Stimulated activated naive CD8-positive, alpha-beta T cell treated with anti-CD3 and anti-CD28 coated beads, Interleukin-15, amount 100 ng/mL, for 72 hours (primary cell): Measurements from ENCODE around the gene GRB10.
A peak's percentile ranks its signal among the peaks of the same experiment; 100 is the strongest.

ENCODE experiments used
- ATAC-seq: fragments of 150-1000 bp; cut with Tn5 transposase; 2 replicates; pipeline ENCODE4 v1.10.0; 2021; ENCODE audit warnings: mild to moderate bottlenecking, moderate library complexity
- DNase-seq, 2 donors: peaks; one replicate each; pipeline ENCODE4 v3.0.0; 2021 to 2022
- H3K27ac Mint-ChIP-seq, 2 donors: one replicate each; pipeline ENCODE4 v1.8.0; 2022; ENCODE audit warnings: mild to moderate bottlenecking in 2 of 2, mixed read lengths in 2 of 2, moderate library complexity in 2 of 2
- H3K27me3 Mint-ChIP-seq: one replicate; pipeline ENCODE4 v1.8.0; 2022; ENCODE audit warnings: mixed read lengths
- H3K4me1 Mint-ChIP-seq: one replicate; pipeline ENCODE4 v1.8.0; 2022; ENCODE audit warnings: mild to moderate bottlenecking, mixed read lengths
- H3K4me3 Mint-ChIP-seq, 2 donors: one replicate each; pipeline ENCODE4 v1.8.0; 2022; ENCODE audit warnings: mild to moderate bottlenecking in 2 of 2, mixed read lengths in 2 of 2, moderate library complexity in 1 of 2
- H3K9me3 Mint-ChIP-seq, 2 donors: one replicate each; pipeline ENCODE4 v1.8.0; 2022; ENCODE audit warnings: mixed read lengths in 2 of 2

Gene GRB10

DNA sequence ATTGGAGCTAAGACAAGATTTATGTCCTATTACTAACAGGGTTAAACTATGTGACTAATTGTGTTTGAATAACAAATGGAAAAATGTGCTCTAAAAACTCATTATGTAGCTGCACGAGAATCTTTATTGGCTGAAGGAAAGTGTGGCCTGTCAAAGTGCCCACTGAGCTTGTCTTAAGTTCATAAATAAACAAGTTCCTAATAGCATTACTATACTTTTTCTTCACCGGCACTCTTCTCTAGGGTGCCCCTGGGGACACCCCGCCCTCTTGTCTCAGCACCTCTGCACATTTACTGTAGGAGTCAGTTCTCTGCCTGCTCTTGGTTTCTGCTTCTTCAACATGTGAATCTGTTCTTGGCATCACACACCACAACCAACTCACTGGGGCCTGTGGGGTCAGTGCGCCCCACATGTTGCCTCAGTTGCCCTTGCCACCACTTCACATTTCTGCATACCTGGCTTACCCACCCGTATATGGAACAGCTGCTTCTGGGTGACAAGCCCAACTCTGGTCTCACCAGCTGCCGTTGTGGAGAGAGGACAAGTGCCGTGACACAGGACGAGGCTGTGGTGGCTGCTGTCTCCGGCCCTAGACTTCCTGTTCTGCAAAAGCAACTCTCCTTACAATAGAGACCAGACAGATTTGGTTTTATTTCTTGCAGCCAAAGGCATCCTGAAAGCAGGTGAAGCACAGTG, 121.2 kb downstream of the GRB10 start:
- no peak overlapping the region for H3K27ac Mint-ChIP-seq
- peak overlapping the region; percentile 9 to 36 for H3K4me3 Mint-ChIP-seq
- no peak for DNase-seq
- H3K27me3 Mint-ChIP-seq = no peaks in the 10 kb centered on the region
- peaks cover 68% of the 10 kb centered on the region for H3K4me1 Mint-ChIP-seq
- H3K9me3 Mint-ChIP-seq = no peaks in the 10 kb centered on the region
- ATAC-seq = peak; percentile 29

DNA sequence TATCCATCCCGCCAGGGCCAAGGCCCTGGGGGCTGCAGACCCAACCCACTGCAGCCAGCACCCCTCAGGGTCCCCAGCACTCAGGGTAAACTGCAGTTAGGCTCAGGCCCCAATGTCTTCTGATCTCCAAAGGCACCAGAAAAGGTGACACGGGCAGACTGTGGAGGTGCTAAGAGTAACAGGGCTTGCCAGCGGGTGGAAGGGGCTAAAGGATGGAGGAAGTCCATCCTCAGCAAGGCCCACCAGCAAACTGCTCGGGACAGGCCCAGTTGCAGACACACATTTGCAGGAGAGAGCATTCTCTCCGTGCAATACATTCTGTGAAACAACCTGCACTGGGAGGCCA, 121.9 kb downstream of the GRB10 start:
- Mint-ChIP-seq H3K27ac (no peak overlapping the region), H3K9me3 (no peaks in the 10 kb centered on the region), H3K4me3 (peak overlapping the region in 1 of 2 donors; percentile 10), H3K27me3 (no peaks in the 10 kb centered on the region), H3K4me1 (peaks cover 65% of the 10 kb centered on the region)
- no peak for DNase-seq
- ATAC-seq = no peak

DNA sequence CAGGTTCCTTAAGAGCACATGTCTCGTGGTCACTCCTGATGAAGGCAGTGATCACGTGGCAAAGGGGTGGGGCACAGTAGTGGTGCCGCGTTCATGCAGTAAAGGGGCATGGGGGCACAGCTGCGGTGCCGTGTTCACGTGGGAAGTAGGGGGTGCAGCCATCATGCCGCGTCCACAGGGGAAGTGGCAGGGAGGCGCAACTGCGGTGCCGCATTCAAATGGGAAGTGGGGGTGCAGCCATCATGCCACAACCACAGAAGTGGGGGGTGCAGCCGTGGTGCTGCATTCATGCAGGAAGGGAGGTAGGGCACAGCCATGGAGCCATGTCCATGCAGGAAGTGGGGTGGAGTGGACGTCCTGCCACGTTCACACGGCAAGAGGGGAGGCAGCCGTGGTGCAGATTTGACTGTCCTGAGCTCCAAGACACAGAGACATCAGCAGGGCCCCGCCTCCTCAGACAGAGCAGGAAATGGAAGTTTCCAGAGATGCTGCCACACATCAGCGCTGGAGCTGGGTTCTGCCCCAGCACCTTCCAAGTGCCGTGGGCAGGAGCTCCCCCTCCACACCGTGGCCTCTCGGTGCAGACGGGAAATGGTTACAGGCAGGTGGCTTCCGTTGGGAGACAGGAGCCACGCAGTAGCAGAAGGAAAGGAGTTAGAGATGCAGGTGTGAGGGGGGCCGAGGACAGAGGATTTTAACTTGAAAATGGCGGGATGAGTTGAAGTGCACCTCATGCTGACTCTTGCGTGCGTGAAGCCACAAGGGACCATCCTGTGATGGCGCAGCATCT, 122.5 kb downstream of the GRB10 start:
- H3K27ac Mint-ChIP-seq = peak overlapping the region; percentile 1 to 93
- peak overlapping the region; percentile 81 to 91 for H3K4me3 Mint-ChIP-seq
- peak; percentile 34 to 64 for DNase-seq
- peaks cover 59% of the 10 kb centered on the region for H3K4me1 Mint-ChIP-seq
- peak; percentile 79 for ATAC-seq
- H3K9me3 Mint-ChIP-seq = no peaks in the 10 kb centered on the region
- H3K27me3 Mint-ChIP-seq = no peaks in the 10 kb centered on the region

DNA sequence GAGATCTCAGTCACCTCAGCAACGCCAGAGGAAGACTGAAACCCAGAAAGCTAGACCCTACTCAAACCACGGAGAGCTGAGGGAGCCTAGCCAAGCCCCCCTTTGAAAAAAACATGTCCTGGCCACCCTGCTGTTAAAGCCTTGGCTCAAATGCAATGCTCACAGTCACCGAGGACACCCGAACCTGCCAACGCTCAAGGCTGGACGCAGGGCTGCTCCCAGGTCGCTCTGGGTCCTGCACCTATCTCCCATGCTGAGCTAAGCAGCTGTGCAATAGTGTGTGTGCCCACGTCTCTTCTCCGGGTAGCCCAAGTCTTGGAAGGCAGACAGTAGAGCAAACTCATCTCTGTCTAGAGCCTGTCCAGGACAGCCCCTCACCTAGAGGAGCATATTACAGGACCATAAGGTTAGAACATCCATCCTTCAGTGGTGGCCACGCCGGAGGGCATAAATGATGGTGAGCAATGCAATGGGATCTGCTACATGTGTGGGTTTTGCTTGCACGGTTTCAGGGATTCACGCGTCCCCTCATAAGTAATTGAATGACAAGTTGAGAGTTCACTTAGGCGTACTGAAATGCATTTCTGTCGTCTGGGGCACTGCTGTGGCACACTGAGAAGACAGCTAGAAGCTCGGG, 123.2 kb downstream of the GRB10 start:
- H3K4me3 Mint-ChIP-seq = peak overlapping the region; percentile 81 to 91
- H3K9me3 Mint-ChIP-seq = no peaks in the 10 kb centered on the region
- no peaks in the 10 kb centered on the region for H3K27me3 Mint-ChIP-seq
- DNase-seq (no peak), ATAC-seq (no peak)
- peaks cover 51% of the 10 kb centered on the region for H3K4me1 Mint-ChIP-seq
- H3K27ac Mint-ChIP-seq = no peak overlapping the region

DNA sequence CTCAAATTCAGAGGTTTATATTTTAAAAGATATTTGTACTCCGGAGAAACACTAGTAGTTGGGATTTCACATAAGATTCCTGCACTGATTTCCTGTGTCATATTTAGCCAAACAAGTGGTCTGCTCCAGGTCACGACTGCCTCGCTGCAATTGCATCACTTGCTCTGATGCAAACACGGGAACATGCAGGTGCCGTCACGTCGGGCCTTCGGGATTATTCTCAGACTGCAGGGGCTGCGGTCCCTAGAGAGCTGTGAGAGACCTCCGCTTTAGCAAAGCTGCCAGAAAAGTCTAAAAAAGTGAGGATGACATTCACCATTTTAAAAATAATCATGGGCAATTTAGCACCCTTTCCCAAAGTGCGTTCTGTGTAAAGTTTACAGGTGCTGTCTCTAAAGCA, 124.0 kb downstream of the GRB10 start:
- peaks cover 44% of the 10 kb centered on the region for H3K4me1 Mint-ChIP-seq
- DNase-seq (no peak), ATAC-seq (no peak)
- H3K4me3 Mint-ChIP-seq = no peak overlapping the region
- H3K9me3 Mint-ChIP-seq = no peaks in the 10 kb centered on the region
- no peak overlapping the region for H3K27ac Mint-ChIP-seq
- H3K27me3 Mint-ChIP-seq = no peaks in the 10 kb centered on the region

DNA sequence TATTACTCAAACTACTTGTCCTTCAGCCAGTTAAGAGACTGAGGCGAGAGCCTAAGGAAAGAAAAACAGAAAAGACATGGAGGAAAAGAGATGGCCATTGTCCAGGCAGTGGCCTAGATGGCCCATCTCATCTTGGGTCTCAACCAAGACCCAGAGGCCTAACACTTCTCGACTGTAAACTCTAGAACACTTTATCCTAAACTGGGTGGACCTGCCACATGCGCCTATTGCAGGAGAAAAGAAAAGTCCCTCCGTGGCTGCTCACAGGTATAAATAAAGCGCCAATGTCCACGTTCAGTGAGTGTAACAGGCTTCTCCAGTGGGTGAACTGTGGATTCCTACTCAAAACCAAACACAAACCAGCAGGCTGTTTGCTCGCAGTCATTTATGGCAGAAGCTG, 124.8 kb downstream of the GRB10 start:
- peaks cover 36% of the 10 kb centered on the region for H3K4me1 Mint-ChIP-seq
- ATAC-seq (no peak), DNase-seq (no peak)
- no peaks in the 10 kb centered on the region for H3K9me3 Mint-ChIP-seq
- H3K27me3 Mint-ChIP-seq = no peaks in the 10 kb centered on the region
- no peak overlapping the region for H3K4me3 Mint-ChIP-seq
- H3K27ac Mint-ChIP-seq = no peak overlapping the region

DNA sequence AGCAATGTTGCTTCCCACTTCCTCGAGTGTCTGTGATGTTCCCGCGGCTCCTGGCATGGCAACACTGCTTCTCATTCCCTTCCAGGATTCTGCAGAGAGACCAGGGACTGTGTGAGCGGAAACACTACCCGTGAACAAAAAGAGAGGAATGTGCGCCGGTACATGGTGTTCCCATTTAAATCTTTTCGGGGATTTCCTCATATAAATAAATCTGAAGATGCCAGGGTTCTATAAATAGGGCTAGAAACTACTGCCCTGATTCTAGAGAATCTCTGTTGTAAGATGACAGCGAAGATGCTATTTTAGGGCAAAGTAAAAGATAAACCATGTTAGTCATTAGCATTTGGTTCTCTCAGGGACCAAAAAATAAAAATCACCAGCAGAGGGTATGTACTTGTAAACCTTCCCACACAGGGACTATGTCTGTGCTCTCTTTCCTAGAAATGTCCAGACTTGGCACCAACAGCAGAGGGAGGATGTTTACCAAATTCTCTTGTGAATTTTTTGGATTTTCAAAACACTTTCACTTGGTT, 125.3 kb downstream of the GRB10 start:
- no peak overlapping the region for H3K4me3 Mint-ChIP-seq
- DNase-seq (no peak), ATAC-seq (no peak)
- H3K4me1 Mint-ChIP-seq = peaks cover 31% of the 10 kb centered on the region
- H3K27ac Mint-ChIP-seq = no peak overlapping the region
- no peaks in the 10 kb centered on the region for H3K9me3 Mint-ChIP-seq
- no peaks in the 10 kb centered on the region for H3K27me3 Mint-ChIP-seq

DNA sequence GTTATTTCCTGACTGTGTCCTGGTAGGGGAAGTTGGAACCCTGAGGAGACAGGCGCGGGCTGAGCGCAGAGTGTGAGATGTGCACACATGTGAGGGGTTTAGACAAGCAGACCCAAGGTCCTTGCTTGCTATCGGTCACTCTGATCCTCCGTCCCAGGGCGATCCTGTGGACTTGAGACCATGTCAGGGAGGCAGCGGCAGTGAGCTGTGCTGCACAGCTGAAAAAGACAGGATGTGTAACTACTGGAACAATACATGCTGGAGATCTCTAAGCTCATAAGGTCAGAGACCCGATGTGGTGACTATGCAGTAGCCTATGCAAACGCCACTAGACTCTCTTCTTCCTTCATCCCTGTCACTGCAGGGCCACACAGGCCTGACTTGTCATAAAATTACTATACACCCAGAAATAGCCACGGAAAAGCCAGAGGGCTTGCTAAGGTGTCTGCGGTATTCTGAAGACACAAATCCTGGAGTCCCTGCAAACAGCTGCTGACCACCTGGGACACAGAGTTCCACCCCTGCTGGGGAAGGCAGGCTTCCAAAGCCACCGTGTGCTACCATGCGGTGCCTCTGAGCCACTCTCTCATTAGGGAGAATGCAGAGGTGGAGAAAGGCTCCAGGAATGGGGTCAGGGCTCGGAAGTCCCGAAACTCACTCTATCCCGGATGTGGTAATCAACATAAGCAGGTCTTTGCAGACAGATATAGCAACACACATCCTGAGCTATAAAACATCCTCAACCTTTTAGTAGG, 126.4 kb downstream of the GRB10 start:
- ATAC-seq = no peak
- H3K9me3 Mint-ChIP-seq = no peaks in the 10 kb centered on the region

DNA sequence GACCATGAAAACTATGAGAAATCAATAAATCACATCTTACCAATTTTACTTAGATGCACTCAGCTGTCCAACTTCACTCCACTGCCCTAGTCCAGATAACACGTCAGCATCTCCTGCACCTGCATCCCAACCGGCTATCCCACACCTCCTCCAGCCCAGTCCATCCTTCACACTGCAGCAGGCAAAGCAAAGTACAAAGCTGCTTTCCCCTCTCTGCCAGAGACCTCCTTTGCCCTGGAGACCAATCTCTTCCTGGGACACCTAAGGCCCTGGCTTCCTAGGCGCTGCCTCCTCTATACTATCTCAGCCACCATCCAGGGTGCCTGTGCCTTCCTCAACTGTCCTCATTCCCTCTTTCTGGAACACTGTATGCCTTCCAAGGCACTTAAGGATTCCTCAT, 127.2 kb downstream of the GRB10 start:
- no peak for ATAC-seq
- Mint-ChIP-seq H3K4me3 (no peak overlapping the region), H3K9me3 (no peaks in the 10 kb centered on the region), H3K27me3 (no peaks in the 10 kb centered on the region), H3K27ac (no peak overlapping the region), H3K4me1 (peaks cover 12% of the 10 kb centered on the region)
- DNase-seq = no peak

More for the DNA sequence above, 126.4 kb downstream of the GRB10 start:
- H3K4me3 Mint-ChIP-seq = no peak overlapping the region
- H3K4me1 Mint-ChIP-seq = peaks cover 20% of the 10 kb centered on the region
- H3K27ac Mint-ChIP-seq = no peak overlapping the region
- no peaks in the 10 kb centered on the region for H3K27me3 Mint-ChIP-seq
- DNase-seq = no peak

DNA sequence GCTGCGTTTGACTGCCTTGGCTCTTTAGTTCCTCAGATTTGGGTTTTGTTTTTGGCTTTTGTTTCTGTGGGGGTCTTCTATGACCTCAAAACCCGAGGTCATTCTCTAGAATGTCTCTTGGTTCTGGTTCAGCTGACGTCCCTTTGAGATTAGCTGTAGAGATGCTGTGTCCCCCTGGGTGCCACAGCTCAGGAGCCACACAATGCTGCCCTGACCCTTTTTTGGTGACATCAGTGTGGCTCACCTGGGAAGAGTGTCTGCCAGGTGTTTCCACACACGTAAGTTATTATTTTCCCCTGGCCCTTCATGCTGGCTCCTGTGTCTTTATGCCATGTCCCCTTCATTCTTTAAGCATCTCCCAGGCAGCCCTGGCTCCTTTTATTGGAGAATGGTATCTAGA, 127.7 kb downstream of the GRB10 start:
- H3K4me1 Mint-ChIP-seq = peaks cover 7% of the 10 kb centered on the region
- ATAC-seq (no peak), DNase-seq (no peak)
- H3K27me3 Mint-ChIP-seq = no peaks in the 10 kb centered on the region
- no peaks in the 10 kb centered on the region for H3K9me3 Mint-ChIP-seq
- no peak overlapping the region for H3K4me3 Mint-ChIP-seq
- H3K27ac Mint-ChIP-seq = no peak overlapping the region

DNA sequence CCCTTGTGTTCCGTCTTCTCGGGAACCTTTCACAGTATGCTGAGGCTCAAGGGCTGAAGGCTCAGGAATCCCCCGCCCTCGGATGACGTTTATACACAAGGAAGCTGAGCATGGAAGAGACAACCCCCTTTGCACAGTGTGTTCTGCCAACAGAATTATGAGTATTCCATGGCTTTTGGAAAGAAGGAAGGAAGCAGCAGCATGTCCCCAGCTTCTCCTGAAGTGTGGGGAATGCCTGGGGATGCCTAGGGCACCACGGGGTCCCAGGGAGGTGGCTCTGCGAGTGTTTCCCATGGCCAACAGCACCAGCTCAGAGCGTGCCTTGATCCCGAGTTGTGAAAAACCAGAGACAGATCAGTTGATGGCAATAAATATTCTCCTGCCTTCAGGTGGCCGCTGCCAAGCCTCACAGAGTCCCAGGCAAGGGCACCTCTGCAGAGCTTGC, 128.7 kb downstream of the GRB10 start:
- Mint-ChIP-seq H3K4me3 (no peak overlapping the region), H3K27me3 (no peaks in the 10 kb centered on the region), H3K9me3 (no peaks in the 10 kb centered on the region), H3K27ac (no peak overlapping the region), H3K4me1 (no peaks in the 10 kb centered on the region)
- no peak for DNase-seq
- no peak for ATAC-seq

DNA sequence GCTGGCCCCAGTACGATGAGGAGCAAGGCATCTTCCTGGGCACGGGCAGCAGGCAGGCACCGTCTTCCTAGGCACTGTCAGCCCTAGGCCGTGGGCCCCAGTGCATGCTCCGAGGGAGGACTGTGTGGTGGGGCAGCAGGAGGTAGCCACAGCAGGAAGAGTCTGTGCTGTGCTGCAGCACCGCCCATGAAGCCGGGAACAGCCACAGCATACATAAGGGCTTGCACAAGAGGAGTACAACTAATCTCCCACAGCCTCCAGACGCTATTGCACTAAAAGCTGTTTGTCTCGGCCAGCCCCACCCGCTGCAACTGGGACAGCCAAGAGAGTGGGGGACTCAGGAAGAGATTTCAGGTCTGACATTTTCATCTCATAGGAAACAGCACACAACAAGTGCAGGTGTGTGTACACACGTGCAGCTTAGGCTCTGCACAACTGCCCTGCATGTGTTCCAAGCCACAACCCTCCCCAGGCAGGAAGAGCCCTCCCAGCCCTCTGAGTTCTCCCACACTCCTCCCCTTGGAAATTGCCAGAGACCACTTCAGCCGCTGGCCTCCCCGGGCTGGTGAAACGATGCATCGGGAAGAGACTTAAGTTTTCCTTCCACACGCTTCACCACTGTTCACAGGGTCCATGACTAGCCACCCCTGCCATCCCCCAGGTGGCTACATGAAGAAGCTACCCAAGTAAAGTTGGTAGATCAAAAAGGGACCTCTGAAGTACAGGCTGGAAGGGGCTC, 129.4 kb downstream of the GRB10 start:
- Mint-ChIP-seq H3K4me3 (no peak overlapping the region), H3K27me3 (no peaks in the 10 kb centered on the region), H3K4me1 (no peaks in the 10 kb centered on the region), H3K9me3 (no peaks in the 10 kb centered on the region), H3K27ac (no peak overlapping the region)
- no peak for DNase-seq
- peak; percentile 41 for ATAC-seq

DNA sequence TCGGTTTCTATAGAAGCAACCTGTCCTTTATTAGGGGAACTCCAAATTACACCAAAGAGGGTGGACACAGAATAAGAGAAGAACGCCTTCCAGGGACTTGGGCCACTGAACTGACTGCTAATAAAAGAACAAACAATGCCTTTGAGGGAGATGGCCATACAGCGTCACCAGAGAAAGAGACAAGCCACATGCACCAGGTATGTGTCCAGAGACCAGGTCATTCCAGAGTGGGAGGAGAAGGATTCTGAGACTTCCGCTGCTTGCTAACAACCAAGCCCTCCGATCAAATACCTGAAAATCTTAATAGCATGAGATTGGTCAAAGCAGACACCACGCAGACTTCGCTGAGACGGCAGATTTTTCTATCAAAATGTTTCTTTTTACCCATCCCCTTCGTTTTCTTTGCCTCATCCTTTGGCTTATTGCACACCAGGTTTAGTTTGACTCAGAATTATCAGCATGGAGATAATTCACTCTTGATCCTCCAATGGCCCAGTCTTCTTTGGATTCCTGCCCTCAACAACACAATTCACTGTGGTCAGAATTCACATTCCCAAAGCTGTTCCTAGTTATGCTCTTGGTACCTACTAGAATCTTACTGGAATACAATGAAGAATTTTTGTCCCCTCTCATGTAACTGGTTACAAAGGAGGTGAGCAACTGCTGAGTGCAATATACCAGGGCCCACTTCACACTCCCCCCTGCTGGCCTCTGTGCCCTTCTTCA, 130.1 kb downstream of the GRB10 start:
- DNase-seq (no peak), ATAC-seq (no peak)
- Mint-ChIP-seq H3K4me1 (no peaks in the 10 kb centered on the region), H3K27me3 (no peaks in the 10 kb centered on the region), H3K27ac (no peak overlapping the region), H3K9me3 (no peaks in the 10 kb centered on the region), H3K4me3 (no peak overlapping the region)

DNA sequence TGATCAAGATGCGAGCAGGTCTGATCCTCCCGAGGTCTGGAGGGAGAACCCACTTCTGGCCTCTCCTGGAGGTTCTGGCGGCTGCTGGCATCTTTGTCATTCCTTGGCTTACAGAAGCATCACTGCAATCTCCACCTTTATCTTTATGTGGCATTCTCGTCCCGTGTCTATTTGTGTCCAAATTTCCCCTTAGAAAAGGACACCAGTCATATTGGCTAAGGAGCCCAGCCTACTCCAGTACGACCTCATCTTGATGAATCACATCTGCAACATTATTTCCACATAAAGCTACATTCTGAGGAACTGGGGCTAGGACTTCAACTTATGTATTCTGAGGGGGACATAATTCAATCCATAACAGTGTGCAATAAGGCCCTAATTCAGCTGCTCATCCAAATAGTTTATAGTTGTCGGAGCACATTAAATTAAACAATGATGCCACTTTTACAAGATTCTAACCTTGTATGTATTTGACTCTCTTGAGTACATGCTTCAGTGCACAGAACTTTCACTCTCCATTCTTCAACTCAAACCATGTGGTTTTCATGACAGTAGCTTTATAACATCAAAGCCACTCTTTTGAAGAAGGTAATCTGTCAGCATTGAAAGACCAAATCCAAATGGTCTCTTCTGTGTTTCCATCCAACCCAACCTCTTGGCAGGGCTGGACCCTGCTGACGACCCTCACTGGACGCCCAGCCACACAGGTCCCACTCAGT, 131.3 kb downstream of the GRB10 start:
- Mint-ChIP-seq H3K4me3 (no peak overlapping the region), H3K9me3 (no peaks in the 10 kb centered on the region), H3K27ac (no peak overlapping the region), H3K27me3 (no peaks in the 10 kb centered on the region), H3K4me1 (no peaks in the 10 kb centered on the region)
- no peak for ATAC-seq
- no peak for DNase-seq
